Endothelial cell of umbilical vein (primary cell): ENCODE results near the gene NCMAP. TPM values are rescaled to one million over a fixed set of nuclear protein-coding genes. Genes with fewer than 3 reads are reported as not detected.

ENCODE experiments used
- BruUV-seq: library from RNA; stranded (reverse); fragments of 400-500 nt; replicated peaks from 2 replicates; lab custom pipeline; 2021; lab: Mats Ljungman, UMichigan
- CTCF ChIA-PET: fragments of 300-600, 350-600 bp; sonication (Branson Sonifier 250); formaldehyde crosslinking; loops from one replicate; lab custom pipeline; 2021; ENCODE audit warnings: antibody characterized with exemption, inconsistent platforms; lab: Charles Lee
- POLR2A ChIA-PET: fragments of 300-600, 350-600 bp; sonication (Branson Sonifier 250); formaldehyde crosslinking; loops from one replicate; lab custom pipeline; 2021; ENCODE audit warnings: antibody characterized with exemption, inconsistent platforms; lab: Charles Lee
- DNase-seq: peaks from one replicate; pipeline ENCODE4 v3.0.0-alpha.2; 2011; ENCODE audit warnings: low read depth, low spot score
- FAIRE-seq: peaks from 2 replicates; lab custom pipeline; 2011; peaks lifted over from hg19 to GRCh38; lab: Jason Lieb, UNC
- H2AFZ ChIP-seq: 2 replicates; pipeline ENCODE4 v1.6.0; 2012; ENCODE audit warnings: low read depth, low read length, control low read depth, inconsistent platforms
- H3K27ac ChIP-seq: 2 replicates; pipeline ENCODE4 v1.5.1; 2011; ENCODE audit warnings: low read depth, mild to moderate bottlenecking, control low read depth, low read length, moderate library complexity; ENCODE audit not compliant: insufficient read depth
- H3K27me3 ChIP-seq, 2 experiments: 2 replicates each; pipeline versions ENCODE4 v1.6.0 to v1.6.1; 2011; ENCODE audit warnings: low read length in 2 of 2, mixed read lengths in 1 of 2; ENCODE audit not compliant: control insufficient read depth in 2 of 2, insufficient read depth in 2 of 2
- H3K36me3 ChIP-seq, 2 experiments: 2 replicates in 1 of 2; 3 replicates in 1 of 2; pipeline ENCODE4 v1.5.1; 2011; ENCODE audit warnings: low read length in 2 of 2, mild to moderate bottlenecking in 1 of 2, moderate library complexity in 1 of 2; ENCODE audit not compliant: control insufficient read depth in 2 of 2, insufficient read depth in 2 of 2; ENCODE audit errors: extremely low read depth in 1 of 2
- H3K4me1 ChIP-seq: 3 replicates; pipeline ENCODE4 v1.5.1; 2011; ENCODE audit warnings: mild to moderate bottlenecking, low read length; ENCODE audit not compliant: control insufficient read depth, insufficient read depth; ENCODE audit errors: extremely low read depth
- H3K4me2 ChIP-seq: 2 replicates; pipeline ENCODE4 v1.6.1; 2011; ENCODE audit warnings: low read length, control low read depth, mixed read lengths; ENCODE audit not compliant: insufficient read depth
- H3K4me3 ChIP-seq, 3 experiments: fragments of 200-600 bp in 1 of 3; sonication (generic), shearing (Covaris generic) in 1 of 3; replicated peaks in 1 of 3; 2 replicates each; pipeline ENCODE4 v1.5.1; 2011 to 2016; ENCODE audit warnings: control low read depth in 3 of 3, low read length in 3 of 3, mild to moderate bottlenecking in 2 of 3, inconsistent platforms in 1 of 3, low read depth in 1 of 3, moderate library complexity in 1 of 3; ENCODE audit not compliant: insufficient read depth in 1 of 3
- H3K79me2 ChIP-seq: 2 replicates; pipeline ENCODE4 v1.6.0; 2012; ENCODE audit warnings: low read length, inconsistent platforms; ENCODE audit not compliant: control insufficient read depth, insufficient read depth
- H3K9ac ChIP-seq: replicated peaks from 2 replicates; pipeline ENCODE3; 2011; ENCODE audit warnings: low read length, control low read depth; ENCODE audit not compliant: insufficient read depth; ENCODE audit errors: extremely low read depth
- H3K9me1 ChIP-seq: replicated peaks from 3 replicates; pipeline ENCODE4 v1.6.0; 2011; ENCODE audit warnings: mild to moderate bottlenecking, low read length; ENCODE audit not compliant: control insufficient read depth, insufficient read depth; ENCODE audit errors: extremely low read depth
- H3K9me3 ChIP-seq: replicated peaks from 2 replicates; pipeline ENCODE4 v1.5.1; 2012; ENCODE audit warnings: low read length, inconsistent platforms; ENCODE audit not compliant: control insufficient read depth, insufficient read depth
- H4K20me1 ChIP-seq: replicated peaks from 2 replicates; pipeline ENCODE3; 2011; ENCODE audit warnings: mild to moderate bottlenecking, low read length; ENCODE audit not compliant: control insufficient read depth, insufficient read depth; ENCODE audit errors: extremely low read depth
- CTCF ChIP-seq, 2 donors: IDR thresholded peaks; 1 replicate in 1 of 2; 2 replicates in 1 of 2; pipeline ENCODE4 v1.5.1; 2011; ENCODE audit warnings: low read length in 2 of 2, mild to moderate bottlenecking in 2 of 2, moderate library complexity in 2 of 2, control low read depth in 1 of 2, inconsistent platforms in 1 of 2, low read depth in 1 of 2; ENCODE audit not compliant: insufficient read depth in 1 of 2; ENCODE audit errors: extremely low read depth in 1 of 2
- EZH2 ChIP-seq: IDR thresholded peaks from 2 replicates; pipeline ENCODE4 v1.6.1; 2012; ENCODE audit warnings: borderline replicate concordance, low read depth, mild to moderate bottlenecking, moderate library complexity, low read length, inconsistent platforms; ENCODE audit not compliant: severe bottlenecking
- FOS ChIP-seq: IDR thresholded peaks from 2 replicates; pipeline ENCODE4 v1.6.1; 2011; ENCODE audit warnings: mild to moderate bottlenecking, low read length, moderate library complexity, borderline replicate concordance; ENCODE audit not compliant: insufficient read depth
- GATA2 ChIP-seq: IDR thresholded peaks from 2 replicates; pipeline ENCODE4 v1.7.0; 2011; ENCODE audit warnings: low read depth, mild to moderate bottlenecking, moderate library complexity, mixed read lengths, low read length; ENCODE audit not compliant: insufficient read length, insufficient read depth
- JUN ChIP-seq: IDR thresholded peaks from 2 replicates; pipeline ENCODE4 v1.6.1; 2011; ENCODE audit warnings: borderline replicate concordance, low read depth; ENCODE audit not compliant: insufficient read length, insufficient read depth
- MAX ChIP-seq: IDR thresholded peaks from 2 replicates; pipeline ENCODE4 v1.6.1; 2011; ENCODE audit not compliant: insufficient read depth, insufficient read length
- MYC ChIP-seq: IDR thresholded peaks from one replicate; pipeline ENCODE4 v1.6.1; 2011; ENCODE audit warnings: mild to moderate bottlenecking, low read depth, low read length
- POLR2A ChIP-seq: IDR thresholded peaks from 2 replicates; pipeline ENCODE4 v1.6.1; 2012; ENCODE audit warnings: low read depth, mild to moderate bottlenecking, control low read depth, low read length
- POLR2AphosphoS5 ChIP-seq: IDR thresholded peaks from 2 replicates; pipeline ENCODE4 v1.6.1; 2012; ENCODE audit warnings: low read depth, mild to moderate bottlenecking, control low read depth, low read length, moderate library complexity; ENCODE audit not compliant: insufficient read depth
- dilution Hi-C: fragments of 300-500 bp; cut with MboI; formaldehyde crosslinking; loops from one replicate; pipeline ENCODE4 v1.15.0; 2019; ENCODE audit warnings: low sequenced_read_pairs; ENCODE audit not compliant: extremely low pct_ligation_motif_present
- intact Hi-C: fragments of 100-400 bp; cut with micrococcal nuclease; formaldehyde crosslinking; loops from one replicate; pipeline ENCODE4 v1.10.0; 2022
- polyA plus RNA-seq, 4 experiments: library from polyadenylated mRNA; depleted of rRNA in 3 of 4; stranded (reverse) in 3 of 4; unstranded in 1 of 4; fragments of >200 nt; gene quantifications; 2 replicates each; pipeline versions ENCODE4 v1.2.1 to v1.2.3, GENCODE V29; 2011 to 2012; ENCODE audit warnings: missing spikeins in 1 of 4
- total RNA-seq: library from RNA; stranded (reverse); gene quantifications from 2 replicates; pipeline ENCODE4 v1.2.3, GENCODE V29; 2021

NCMAP gene
- total and polyA plus RNA-seq, 2 donors (not counting 3 experiments of a cell fraction or from before 2014, with no cell fraction given) = not detected

GRCh38 chr1:24605534-24606295 lies 49.8 kb downstream of the NCMAP start:
- H3K9me3 ChIP-seq = no peaks in the 10 kb centered on the region
- H3K4me1 ChIP-seq = no peaks in the 10 kb centered on the region
- peaks cover 0 to 4% of the 10 kb centered on the region in 2 experiments for H3K27me3 ChIP-seq
- TF ChIP-seq MYC = no peak
- TF ChIP-seq GATA2 = no peak
- no peak for TF ChIP-seq POLR2AphosphoS5
- TF ChIP-seq CTCF (IDR thresholded peaks at IDR 0.05; ENCODE audit: extremely low read depth in 1 of 2, insufficient read depth in 1 of 2, low read depth in 1 of 2, low read length in 2 of 2) = no peak
- TF ChIP-seq MAX = no peak
- TF ChIP-seq JUN = no peak
- TF ChIP-seq POLR2A = no peak
- no peak for TF ChIP-seq EZH2
- TF ChIP-seq FOS = no peak
- no peak overlapping the region for H3K9ac ChIP-seq
- H4K20me1 ChIP-seq = no peaks in the 10 kb centered on the region
- H3K4me2 ChIP-seq = no peak overlapping the region
- POLR2A ChIA-PET = no interaction called here
- no peaks in the 10 kb centered on the region for H3K9me1 ChIP-seq
- H3K79me2 ChIP-seq = no peaks in the 10 kb centered on the region
- H2AFZ ChIP-seq = no peak overlapping the region
- BruUV-seq = no TSS peak
- intact Hi-C loops = no loop called here
- no peak for FAIRE-seq
- dilution Hi-C loops = no loop called here
- DNase-seq = no peak
- no peaks in the 10 kb centered on the region for H3K36me3 ChIP-seq
- CTCF ChIA-PET = no interaction called here
- no peak overlapping the region for H3K4me3 ChIP-seq
- H3K27ac ChIP-seq = no peak overlapping the region
